AG04450 (cell line): ENCODE measurements around the gene GMDS. TPM values are rescaled to one million over a fixed set of nuclear protein-coding genes. Genes with fewer than 3 reads are reported as not detected.

Experiments
- CTCF ChIA-PET: fragments of 300-600, 350-600 bp; formaldehyde crosslinking; extraction: SDS; loops from one replicate; lab custom pipeline; 2022; ENCODE audit warnings: antibody characterized with exemption, inconsistent platforms; lab: Charles Lee
- POLR2A ChIA-PET: fragments of 350-600 bp; formaldehyde crosslinking; extraction: SDS; loops from one replicate; lab custom pipeline; 2021; ENCODE audit warnings: antibody characterized with exemption, inconsistent platforms; lab: Yijun Ruan, JAX
- DNase-seq: peaks from one replicate; pipeline ENCODE4 v3.0.0-alpha.2; 2011; ENCODE audit warnings: low read depth, low spot score
- H3K27ac ChIP-seq: one replicate; pipeline ENCODE4 v1.5.1; 2012; ENCODE audit warnings: low read depth, low read length, control low read depth
- H3K27me3 ChIP-seq: one replicate; pipeline ENCODE4 v1.6.0; 2012; ENCODE audit warnings: low read length; ENCODE audit not compliant: control insufficient read depth, insufficient read depth
- H3K4me3 ChIP-seq: 2 replicates; pipeline ENCODE4 v1.5.1; 2011; ENCODE audit warnings: mild to moderate bottlenecking, low read depth, low read length, control low read depth
- H3K9me3 ChIP-seq: 2 replicates; pipeline ENCODE4 v1.5.1; 2012; ENCODE audit warnings: low read length; ENCODE audit not compliant: control insufficient read depth, insufficient read depth
- polyA plus RNA-seq: library from polyadenylated mRNA; depleted of rRNA; stranded (reverse); fragments of >200 nt; gene quantifications from 2 replicates; pipeline ENCODE4 v1.2.3, GENCODE V29; 2011
- TF ChIP-seq, protein P1 (sequence below): IDR thresholded peaks from 2 replicates; pipeline ENCODE4 v1.5.1; 2011; ENCODE audit warnings: low read depth, low read length, control low read depth, inconsistent platforms

GMDS gene
- polyA plus RNA-seq, 1 experiment = 26.4 TPM

DNA sequence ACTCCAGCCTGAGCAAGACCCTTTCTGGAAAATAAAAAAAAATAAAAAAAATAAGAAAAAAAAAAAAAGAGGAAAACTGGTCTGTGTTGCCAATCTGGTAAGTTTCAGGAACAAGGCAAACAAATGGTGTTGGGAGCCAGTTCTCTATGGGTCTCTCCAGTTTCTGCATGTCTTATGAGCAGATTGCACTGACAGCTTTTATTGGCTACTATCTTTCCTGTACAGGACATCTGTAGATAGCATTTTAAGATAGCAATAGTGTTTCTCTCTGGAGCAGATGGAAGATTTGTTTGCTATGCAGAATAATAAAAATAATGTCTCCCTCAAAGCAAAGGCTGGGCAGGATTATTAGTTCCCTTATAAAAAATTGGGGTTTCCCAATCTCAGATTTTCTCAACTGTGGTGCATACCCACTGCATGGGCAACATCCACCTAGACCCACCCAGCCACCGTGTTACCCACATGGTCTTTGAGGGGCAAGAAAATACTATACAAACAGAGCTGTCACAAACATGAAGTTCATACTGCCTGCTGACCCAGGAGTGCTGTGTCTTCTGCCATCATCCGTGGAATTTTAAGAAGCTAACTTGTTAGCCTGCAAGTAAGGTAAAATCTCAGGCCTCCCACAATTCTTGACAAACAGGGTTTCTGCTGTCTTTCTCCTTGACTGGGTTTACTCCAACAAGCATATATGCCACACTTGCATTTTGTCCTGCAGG, 9.5 kb downstream of the GMDS start:
- no peak overlapping the region for H3K27ac ChIP-seq
- CTCF ChIA-PET = interaction anchor here (0.8 kb wide), 1 partner anchor 118 kb away, joined by 3 read pairs; no protein-coding TSS in a partner anchor

DNA sequence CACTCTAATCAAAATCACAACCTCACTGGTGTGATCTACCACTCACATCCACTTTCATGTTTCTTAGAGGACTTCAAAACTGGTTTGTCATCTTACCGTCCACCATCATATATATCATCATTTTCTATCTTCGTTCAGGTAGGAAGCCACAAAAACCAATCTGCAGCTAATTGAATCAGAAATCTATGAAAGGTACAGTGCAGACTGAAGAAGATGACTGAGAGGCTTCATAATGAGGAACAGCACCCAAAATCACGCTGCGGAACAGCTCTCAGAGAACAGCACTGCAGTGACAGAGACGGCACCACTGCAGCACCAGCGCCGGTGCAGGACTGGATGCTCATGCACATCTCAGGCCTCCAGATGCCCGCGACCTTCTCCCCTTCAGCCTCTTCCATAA, 13.0 kb downstream of the GMDS start:
- Histone ChIP-seq H3K9me3 (no peaks in the 10 kb centered on the region), H3K27ac (no peak overlapping the region), H3K27me3 (no peaks in the 10 kb centered on the region), H3K4me3 (no peak overlapping the region)
- no peak for DNase-seq
- POLR2A ChIA-PET = no interaction called here
- CTCF ChIA-PET = no interaction called here
- TF ChIP-seq, protein P1, sequence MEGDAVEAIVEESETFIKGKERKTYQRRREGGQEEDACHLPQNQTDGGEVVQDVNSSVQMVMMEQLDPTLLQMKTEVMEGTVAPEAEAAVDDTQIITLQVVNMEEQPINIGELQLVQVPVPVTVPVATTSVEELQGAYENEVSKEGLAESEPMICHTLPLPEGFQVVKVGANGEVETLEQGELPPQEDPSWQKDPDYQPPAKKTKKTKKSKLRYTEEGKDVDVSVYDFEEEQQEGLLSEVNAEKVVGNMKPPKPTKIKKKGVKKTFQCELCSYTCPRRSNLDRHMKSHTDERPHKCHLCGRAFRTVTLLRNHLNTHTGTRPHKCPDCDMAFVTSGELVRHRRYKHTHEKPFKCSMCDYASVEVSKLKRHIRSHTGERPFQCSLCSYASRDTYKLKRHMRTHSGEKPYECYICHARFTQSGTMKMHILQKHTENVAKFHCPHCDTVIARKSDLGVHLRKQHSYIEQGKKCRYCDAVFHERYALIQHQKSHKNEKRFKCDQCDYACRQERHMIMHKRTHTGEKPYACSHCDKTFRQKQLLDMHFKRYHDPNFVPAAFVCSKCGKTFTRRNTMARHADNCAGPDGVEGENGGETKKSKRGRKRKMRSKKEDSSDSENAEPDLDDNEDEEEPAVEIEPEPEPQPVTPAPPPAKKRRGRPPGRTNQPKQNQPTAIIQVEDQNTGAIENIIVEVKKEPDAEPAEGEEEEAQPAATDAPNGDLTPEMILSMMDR = no peak

More for the DNA sequence above, 9.5 kb downstream of the GMDS start:
- Histone ChIP-seq H3K4me3 (no peak overlapping the region), H3K9me3 (no peaks in the 10 kb centered on the region), H3K27me3 (no peaks in the 10 kb centered on the region)
- no peak for DNase-seq
- TF ChIP-seq, protein P1 = no peak
- POLR2A ChIA-PET = interaction anchor here (0.7 kb wide), 1 partner anchor 630 kb away, joined by 5 read pairs; no protein-coding TSS in a partner anchor

DNA sequence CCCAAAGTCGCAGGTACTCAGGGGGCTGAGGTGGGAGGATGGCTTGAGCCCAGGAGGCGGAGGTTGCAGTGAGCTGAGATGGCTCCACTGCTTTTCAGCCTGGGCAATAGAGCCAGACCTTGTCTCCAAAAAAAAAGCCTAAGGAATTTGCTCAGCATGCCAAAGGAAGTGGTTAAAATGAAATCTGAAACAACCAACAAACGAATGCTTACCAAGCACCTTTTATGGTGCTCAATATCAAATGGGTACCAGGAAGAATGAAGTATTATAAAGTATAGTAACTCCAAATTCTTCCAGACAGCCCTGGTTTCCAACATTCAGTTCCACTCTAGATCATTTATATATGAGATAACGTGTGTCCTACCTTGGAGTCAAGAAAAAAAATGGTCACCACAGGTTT, 14.0 kb downstream of the GMDS start:
- POLR2A ChIA-PET = no interaction called here

DNA sequence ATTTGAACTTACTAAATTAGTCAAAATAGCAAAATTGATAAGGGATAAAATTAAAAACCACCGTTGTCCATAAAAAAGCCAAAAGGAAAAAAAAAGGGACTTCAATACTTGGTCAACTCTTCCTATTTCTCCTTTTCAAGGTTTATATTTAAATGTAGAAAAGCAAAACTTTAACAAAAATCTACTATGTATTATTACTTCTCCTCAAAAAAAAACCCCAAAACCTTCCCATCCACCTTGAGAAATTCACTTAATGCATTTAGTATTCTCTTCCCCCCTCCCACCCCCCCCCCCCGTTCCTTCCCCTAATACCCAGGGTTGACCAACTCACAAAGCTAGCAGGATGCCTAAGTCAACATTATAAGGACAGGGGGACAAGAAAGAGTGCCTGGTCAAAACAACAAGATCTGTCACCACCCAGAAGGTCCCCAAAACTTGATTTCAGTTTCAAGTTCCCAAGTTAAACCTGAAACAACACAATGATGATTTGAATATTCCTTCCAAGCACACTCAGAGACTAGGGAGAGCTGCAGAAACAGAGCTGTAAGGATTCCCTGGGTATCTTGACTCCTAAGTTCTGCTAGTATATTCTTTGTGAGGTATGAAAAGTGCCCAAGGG, 14.6 kb downstream of the GMDS start:
- ChIA-PET POLR2A (no interaction called here), CTCF (no interaction called here)
- Histone ChIP-seq H3K27me3 (no peaks in the 10 kb centered on the region), H3K9me3 (no peaks in the 10 kb centered on the region), H3K27ac (no peak overlapping the region), H3K4me3 (no peak overlapping the region)
- DNase-seq = no peak
- TF ChIP-seq, protein P1 = no peak

More for the DNA sequence above, 14.0 kb downstream of the GMDS start:
- no peak for DNase-seq
- Histone ChIP-seq H3K27ac (no peak overlapping the region), H3K9me3 (no peaks in the 10 kb centered on the region), H3K27me3 (no peaks in the 10 kb centered on the region), H3K4me3 (no peak overlapping the region)
- CTCF ChIA-PET = no interaction called here
- TF ChIP-seq, protein P1 = no peak

DNA sequence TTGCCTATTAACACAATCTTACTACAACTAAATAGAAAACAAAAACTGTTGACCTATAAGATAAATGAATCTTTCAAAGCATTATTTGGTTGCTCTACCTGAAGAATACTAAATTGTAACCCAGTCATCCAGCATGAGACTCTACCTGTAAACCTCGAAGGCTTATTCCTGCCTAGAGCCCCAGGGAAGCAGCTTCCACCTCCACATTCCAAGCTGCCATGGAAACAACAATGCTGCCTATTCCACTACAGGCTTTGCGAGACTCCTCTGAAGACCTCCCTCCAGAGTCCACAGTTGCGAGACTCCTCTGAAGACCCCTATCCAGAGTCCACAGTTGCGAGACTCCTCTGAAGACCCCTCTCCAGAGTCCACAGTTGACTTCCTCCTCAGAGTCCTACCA, 15.7 kb downstream of the GMDS start:
- ChIA-PET POLR2A (no interaction called here), CTCF (no interaction called here)
- DNase-seq = no peak
- Histone ChIP-seq H3K4me3 (no peak overlapping the region), H3K27me3 (no peaks in the 10 kb centered on the region), H3K27ac (no peak overlapping the region), H3K9me3 (no peaks in the 10 kb centered on the region)
- TF ChIP-seq, protein P1 = no peak
